Testis (tissue), 3 donors: Measurements from ENCODE around the gene MAP2. TPM values are rescaled to one million over a fixed set of nuclear protein-coding genes. Genes with fewer than 3 reads are reported as not detected.
A peak's percentile ranks its signal among the peaks of the same experiment; 100 is the strongest.

ENCODE experiments used
- DNase-seq: peaks from one replicate; pipeline ENCODE4 v3.0.0-alpha.2; 2019
- H3K27ac ChIP-seq, 2 donors: fragments of 200-600 bp; sonication (generic); one replicate each; pipeline ENCODE4 v1.5.1; 2019
- H3K27me3 ChIP-seq: fragments of 200-600 bp; sonication (generic); one replicate; pipeline ENCODE4 v1.5.1; 2019
- H3K36me3 ChIP-seq: fragments of 200-600 bp; sonication (generic); one replicate; pipeline ENCODE4 v1.5.1; 2017; ENCODE audit warnings: low read depth; ENCODE audit errors: missing control alignments
- H3K4me1 ChIP-seq: fragments of 200-600 bp; sonication (generic); one replicate; pipeline ENCODE4 v1.5.1; 2019
- H3K4me3 ChIP-seq, 2 donors: fragments of 200-600 bp; sonication (generic); one replicate each; pipeline ENCODE4 v1.5.1; 2017 to 2019
- H3K9me3 ChIP-seq: fragments of 200-600 bp; sonication (generic); one replicate; pipeline ENCODE4 v1.5.1; 2017
- POLR2A ChIP-seq: fragments of 450-650 bp; IDR thresholded peaks from one replicate; pipeline ENCODE4 v1.6.1; 2017; ENCODE audit warnings: antibody characterized with exemption, mild to moderate bottlenecking, moderate library complexity
- WGBS, 2 donors: methylation state at CpG; one replicate each; pipeline ENCODE4 v1.1.5; 2018; 5-methylcytosine and 5-hydroxymethylcytosine counted together
- intact Hi-C: fragments of 100-400 bp; cut with DNase I; formaldehyde crosslinking; loops from one replicate; pipeline ENCODE4 v1.15.1; 2023; ENCODE audit warnings: low total_unique reads
- polyA plus RNA-seq: library from polyadenylated mRNA; stranded (reverse); fragments of 350-450 nt; fragmentation: Illumina TruSeq; extraction: RNeasy Lipid Tissue Mini Kit (QIAGEN cat#74804); gene quantifications from one replicate; pipeline ENCODE4 v1.2.3, GENCODE V29; 2014; ENCODE audit warnings: low read depth, low replicate concordance; ENCODE audit not compliant: insufficient read depth
- total RNA-seq, 2 donors: library from RNA; depleted of rRNA; stranded (reverse); fragments of >200 nt; gene quantifications; one replicate each; pipeline ENCODE4 v1.2.3, GENCODE V29; 2016
- TF ChIP-seq, protein P1 (sequence below), 3 experiments: fragments of 450-650 bp in 2 of 3; fragments of 200-600 bp in 1 of 3; sonication (generic) in 1 of 3; IDR thresholded peaks; one replicate each; pipeline ENCODE4 v1.5.1; 2016 to 2019; ENCODE audit warnings: antibody characterized with exemption in 3 of 3, mild to moderate bottlenecking in 2 of 3, moderate library complexity in 1 of 3

The MAP2 gene
- total and polyA plus RNA-seq, 3 donors from 2014 or later = 15.6 to 30.9 (median 20.9) TPM

GRCh38 chr2:209640358-209640757, 216.5 kb downstream of the MAP2 start:
- Histone ChIP-seq H3K9me3 (no peaks in the 10 kb centered on the region), H3K36me3 (no peaks in the 10 kb centered on the region), H3K27ac (no peak overlapping the region), H3K27me3 (no peaks in the 10 kb centered on the region), H3K4me3 (no peak overlapping the region), H3K4me1 (no peaks in the 10 kb centered on the region)
- WGBS, 2 donors = 86 to 91% methylated on average over 2 of the region's 2 CpGs
- TF ChIP-seq, protein P1, sequence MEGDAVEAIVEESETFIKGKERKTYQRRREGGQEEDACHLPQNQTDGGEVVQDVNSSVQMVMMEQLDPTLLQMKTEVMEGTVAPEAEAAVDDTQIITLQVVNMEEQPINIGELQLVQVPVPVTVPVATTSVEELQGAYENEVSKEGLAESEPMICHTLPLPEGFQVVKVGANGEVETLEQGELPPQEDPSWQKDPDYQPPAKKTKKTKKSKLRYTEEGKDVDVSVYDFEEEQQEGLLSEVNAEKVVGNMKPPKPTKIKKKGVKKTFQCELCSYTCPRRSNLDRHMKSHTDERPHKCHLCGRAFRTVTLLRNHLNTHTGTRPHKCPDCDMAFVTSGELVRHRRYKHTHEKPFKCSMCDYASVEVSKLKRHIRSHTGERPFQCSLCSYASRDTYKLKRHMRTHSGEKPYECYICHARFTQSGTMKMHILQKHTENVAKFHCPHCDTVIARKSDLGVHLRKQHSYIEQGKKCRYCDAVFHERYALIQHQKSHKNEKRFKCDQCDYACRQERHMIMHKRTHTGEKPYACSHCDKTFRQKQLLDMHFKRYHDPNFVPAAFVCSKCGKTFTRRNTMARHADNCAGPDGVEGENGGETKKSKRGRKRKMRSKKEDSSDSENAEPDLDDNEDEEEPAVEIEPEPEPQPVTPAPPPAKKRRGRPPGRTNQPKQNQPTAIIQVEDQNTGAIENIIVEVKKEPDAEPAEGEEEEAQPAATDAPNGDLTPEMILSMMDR (IDR thresholded peaks at IDR 0.05) = no peak
- TF ChIP-seq POLR2A = no peak
- DNase-seq = no peak
- intact Hi-C loops = no loop called here

GRCh38 chr2:209642146-209642820, 218.4 kb downstream of the MAP2 start:
- Histone ChIP-seq H3K4me3 (no peak overlapping the region), H3K4me1 (no peaks in the 10 kb centered on the region), H3K27ac (no peak overlapping the region), H3K9me3 (no peaks in the 10 kb centered on the region), H3K36me3 (no peaks in the 10 kb centered on the region), H3K27me3 (no peaks in the 10 kb centered on the region)
- intact Hi-C loops = no loop called here
- no peak for TF ChIP-seq POLR2A
- TF ChIP-seq, protein P1 (IDR thresholded peaks at IDR 0.05) = no peak
- no peak for DNase-seq
- WGBS, 2 donors = 91 to 95% methylated on average over 3 of the region's 3 CpGs

- no peaks in the 10 kb centered on the region for H3K36me3 ChIP-seq
- H3K27me3 ChIP-seq = no peaks in the 10 kb centered on the region
- no peak for TF ChIP-seq POLR2A
- TF ChIP-seq, protein P1 (IDR thresholded peaks at IDR 0.05) = no peak
- no peak overlapping the region for H3K4me3 ChIP-seq
- intact Hi-C loops = no loop called here
- no peaks in the 10 kb centered on the region for H3K4me1 ChIP-seq
- no peak for DNase-seq
- H3K9me3 ChIP-seq = no peaks in the 10 kb centered on the region
- H3K27ac ChIP-seq = no peak overlapping the region
Observed at GRCh38 chr2:209644842-209645241, 221.0 kb downstream of the MAP2 start.

GRCh38 chr2:209648714-209649113, 224.9 kb downstream of the MAP2 start:
- intact Hi-C loops = no loop called here
- Histone ChIP-seq H3K4me1 (no peaks in the 10 kb centered on the region), H3K27ac (no peak overlapping the region), H3K36me3 (no peaks in the 10 kb centered on the region), H3K27me3 (no peaks in the 10 kb centered on the region), H3K4me3 (no peak overlapping the region), H3K9me3 (no peaks in the 10 kb centered on the region)
- peak; percentile 38 for DNase-seq
- WGBS, 2 donors = 42 to 51% methylated on average over 3 of the region's 3 CpGs
- no peak for TF ChIP-seq POLR2A
- TF ChIP-seq, protein P1 (IDR thresholded peaks at IDR 0.05) = no peak

- intact Hi-C loops = no loop called here
- WGBS, 2 donors = 80 to 91% methylated on average over 6 of the region's 6 CpGs
- TF ChIP-seq, protein P1 (IDR thresholded peaks at IDR 0.05) = no peak
- no peak for TF ChIP-seq POLR2A
Observed at GRCh38 chr2:209653134-209653533, 229.3 kb downstream of the MAP2 start.

More at GRCh38 chr2:209653134-209653533, 229.3 kb downstream of the MAP2 start:
- H3K27ac ChIP-seq = no peak overlapping the region
- no peak for DNase-seq
- no peaks in the 10 kb centered on the region for H3K9me3 ChIP-seq
- H3K27me3 ChIP-seq = no peaks in the 10 kb centered on the region
- H3K4me3 ChIP-seq = no peak overlapping the region
- no peaks in the 10 kb centered on the region for H3K36me3 ChIP-seq
- no peaks in the 10 kb centered on the region for H3K4me1 ChIP-seq
